Measurements from ENCODE around the gene HPS4. TPM values are rescaled to one million over a fixed set of nuclear protein-coding genes. Genes with fewer than 3 reads are reported as not detected.

The HPS4 gene
- total RNA-seq, 1 donor from 2014 or later, result 25.2 TPM

- Histone ChIP-seq H3K4me2 (ENCODE audit: low read length) (no peak overlapping the region), H3K9ac (ENCODE audit: low read length) (no peak overlapping the region), H3K4me1 (ENCODE audit: insufficient read depth, low read length) (no peaks in the 10 kb centered on the region), H2AFZ (ENCODE audit: low read depth, low read length) (no peak overlapping the region), H3K27ac (ENCODE audit: low read depth, low read length) (no peak overlapping the region), H3K79me2 (ENCODE audit: insufficient read depth, low read length) (no peaks in the 10 kb centered on the region), H3K9me3 (ENCODE audit: insufficient read depth, low read depth, low read length) (no peaks in the 10 kb centered on the region), H3K27me3 (ENCODE audit: insufficient read depth, low read length) (no peaks in the 10 kb centered on the region), H3K36me3 (ENCODE audit: insufficient read depth, low read length) (no peaks in the 10 kb centered on the region), H4K20me1 (ENCODE audit: insufficient read depth, low read length) (no peaks in the 10 kb centered on the region), H3K4me3 (ENCODE audit: insufficient read depth, low read depth, low read length) (no peak overlapping the region)
- TF ChIP-seq EZH2 (IDR thresholded peaks at IDR 0.05; ENCODE audit: insufficient read depth, low read length), result no peak
- no peak for TF ChIP-seq CTCF (IDR thresholded peaks at IDR 0.05; ENCODE audit: insufficient read depth, low read depth, low read length)
- Mint-ChIP-seq H3K4me1 (ENCODE audit: low read depth, unreplicated experiment) (no peaks in the 10 kb centered on the region), H3K27ac (ENCODE audit: unreplicated experiment) (no peak overlapping the region), H3K9me3 (ENCODE audit: unreplicated experiment) (no peaks in the 10 kb centered on the region), H3K4me3 (ENCODE audit: unreplicated experiment) (no peak overlapping the region), H3K36me3 (ENCODE audit: low read depth, unreplicated experiment) (peaks cover 18% of the 10 kb centered on the region), H3K27me3 (ENCODE audit: low read depth, unreplicated experiment) (no peaks in the 10 kb centered on the region)
- FAIRE-seq, result no peak
- no peak for DNase-seq (ENCODE audit: low read depth)
Observed at GRCh38 chr22:26446808-26447515, 36.6 kb downstream of the HPS4 start.

DNA sequence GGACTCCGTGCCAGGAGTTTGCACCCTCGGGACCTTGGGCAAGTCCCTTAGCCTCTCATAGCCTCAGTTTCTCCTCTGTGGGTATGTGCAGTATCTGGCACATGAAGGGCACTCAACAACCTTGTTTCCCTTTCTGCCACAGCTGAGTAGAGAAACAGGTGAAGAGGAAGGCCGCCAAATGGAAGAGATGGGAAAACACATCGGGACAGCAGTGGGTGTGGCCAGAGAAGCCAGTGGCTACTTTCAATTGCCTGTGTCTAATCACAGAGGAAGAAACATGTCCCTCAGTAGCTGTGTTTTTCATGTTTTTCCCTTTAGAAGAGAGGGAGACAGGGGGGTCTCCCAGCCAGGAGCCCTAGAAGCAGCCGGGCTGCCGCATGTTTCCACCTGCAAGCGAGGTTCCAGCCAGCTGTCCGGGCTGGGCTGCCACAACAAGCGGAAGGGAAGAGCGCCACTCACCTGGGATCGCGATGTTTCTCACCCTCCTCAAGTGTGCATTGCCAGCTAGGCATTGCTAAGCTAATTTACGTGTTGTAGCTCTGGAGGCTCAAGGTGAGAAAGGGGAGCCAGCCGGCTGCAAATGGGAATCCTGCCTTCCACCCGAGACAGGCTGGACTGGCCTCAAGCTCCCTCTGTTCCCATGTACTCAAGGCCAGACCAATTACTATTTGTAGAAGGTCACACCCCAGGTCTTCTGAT, 37.9 kb downstream of the HPS4 start:
- Mint-ChIP-seq H3K27ac (ENCODE audit: unreplicated experiment) (no peak overlapping the region), H3K4me3 (ENCODE audit: unreplicated experiment) (no peak overlapping the region), H3K27me3 (ENCODE audit: low read depth, unreplicated experiment) (no peaks in the 10 kb centered on the region), H3K9me3 (ENCODE audit: unreplicated experiment) (no peaks in the 10 kb centered on the region), H3K4me1 (ENCODE audit: low read depth, unreplicated experiment) (no peaks in the 10 kb centered on the region), H3K36me3 (ENCODE audit: low read depth, unreplicated experiment) (peaks cover 18% of the 10 kb centered on the region)
- H3K9ac ChIP-seq (ENCODE audit: low read length), result no peak overlapping the region
- TF ChIP-seq EZH2 (IDR thresholded peaks at IDR 0.05; ENCODE audit: insufficient read depth, low read length) (no peak), CTCF (IDR thresholded peaks at IDR 0.05; ENCODE audit: insufficient read depth, low read depth, low read length) (no peak)
- H3K4me3 ChIP-seq (ENCODE audit: insufficient read depth, low read depth, low read length), result no peak overlapping the region
- H4K20me1 ChIP-seq (ENCODE audit: insufficient read depth, low read length), result no peaks in the 10 kb centered on the region
- no peak for FAIRE-seq
- no peaks in the 10 kb centered on the region for H3K4me1 ChIP-seq (ENCODE audit: insufficient read depth, low read length)
- H2AFZ ChIP-seq (ENCODE audit: low read depth, low read length), result no peak overlapping the region
- no peaks in the 10 kb centered on the region for H3K9me3 ChIP-seq (ENCODE audit: insufficient read depth, low read depth, low read length)
- no peak overlapping the region for H3K4me2 ChIP-seq (ENCODE audit: low read length)
- no peaks in the 10 kb centered on the region for H3K27me3 ChIP-seq (ENCODE audit: insufficient read depth, low read length)
- H3K36me3 ChIP-seq (ENCODE audit: insufficient read depth, low read length), result no peaks in the 10 kb centered on the region
- H3K79me2 ChIP-seq (ENCODE audit: insufficient read depth, low read length), result no peaks in the 10 kb centered on the region
- H3K27ac ChIP-seq (ENCODE audit: low read depth, low read length), result no peak overlapping the region
- DNase-seq (ENCODE audit: low read depth), result no peak

- H3K79me2 ChIP-seq (ENCODE audit: insufficient read depth, low read length), result no peaks in the 10 kb centered on the region
- H3K27ac Mint-ChIP-seq (ENCODE audit: unreplicated experiment), result no peak overlapping the region
- H3K9me3 Mint-ChIP-seq (ENCODE audit: unreplicated experiment), result no peaks in the 10 kb centered on the region
- no peaks in the 10 kb centered on the region for H3K4me1 ChIP-seq (ENCODE audit: insufficient read depth, low read length)
- TF ChIP-seq CTCF (IDR thresholded peaks at IDR 0.05; ENCODE audit: insufficient read depth, low read depth, low read length) (no peak), EZH2 (IDR thresholded peaks at IDR 0.05; ENCODE audit: insufficient read depth, low read length) (no peak)
- no peak overlapping the region for H3K9ac ChIP-seq (ENCODE audit: low read length)
- DNase-seq (ENCODE audit: low read depth) (no peak), FAIRE-seq (no peak)
- H3K9me3 ChIP-seq (ENCODE audit: insufficient read depth, low read depth, low read length), result no peaks in the 10 kb centered on the region
- no peaks in the 10 kb centered on the region for H3K36me3 ChIP-seq (ENCODE audit: insufficient read depth, low read length)
- H3K4me3 Mint-ChIP-seq (ENCODE audit: unreplicated experiment), result no peak overlapping the region
- no peaks in the 10 kb centered on the region for H3K27me3 Mint-ChIP-seq (ENCODE audit: low read depth, unreplicated experiment)
- no peak overlapping the region for H3K4me3 ChIP-seq (ENCODE audit: insufficient read depth, low read depth, low read length)
- no peaks in the 10 kb centered on the region for H4K20me1 ChIP-seq (ENCODE audit: insufficient read depth, low read length)
- no peaks in the 10 kb centered on the region for H3K27me3 ChIP-seq (ENCODE audit: insufficient read depth, low read length)
- H3K4me2 ChIP-seq (ENCODE audit: low read length), result no peak overlapping the region
- H2AFZ ChIP-seq (ENCODE audit: low read depth, low read length), result no peak overlapping the region
- no peak overlapping the region for H3K27ac ChIP-seq (ENCODE audit: low read depth, low read length)
- no peaks in the 10 kb centered on the region for H3K4me1 Mint-ChIP-seq (ENCODE audit: low read depth, unreplicated experiment)
- H3K36me3 Mint-ChIP-seq (ENCODE audit: low read depth, unreplicated experiment), result peaks cover 9% of the 10 kb centered on the region
Observed at GRCh38 chr22:26444777-26445176, 38.8 kb downstream of the HPS4 start.
